Activated CD4-positive, alpha-beta T cell treated with anti-CD3 and anti-CD28 coated beads, Interleukin-2, amount 50 U/mL, for 24 hours (primary cell): ENCODE data around the gene CNFN.

ENCODE experiments used
- DNase-seq, 2 donors: peaks; one replicate each; pipeline ENCODE4 v3.0.0-alpha.2; 2020; ENCODE audit warnings: low read depth in 1 of 2, low spot score in 1 of 2

Gene CNFN

GRCh38 chr19:42375415-42376176 is 14.5 kb downstream of the CNFN start:
- no peak for DNase-seq

GRCh38 chr19:42374826-42375376 is 15.2 kb downstream of the CNFN start:
- no peak for DNase-seq

- DNase-seq = no peak
Measured at GRCh38 chr19:42370626-42371175, 19.4 kb downstream of the CNFN start.

GRCh38 chr19:42370068-42370520 is 20.0 kb downstream of the CNFN start:
- DNase-seq = no peak

- DNase-seq = no peak
Measured at GRCh38 chr19:42369433-42370067, 20.5 kb downstream of the CNFN start.

- no peak for DNase-seq
Measured at GRCh38 chr19:42368765-42369164, 21.3 kb downstream of the CNFN start.

GRCh38 chr19:42368360-42368759 is 21.7 kb downstream of the CNFN start:
- no peak for DNase-seq

GRCh38 chr19:42367929-42368328 is 22.2 kb downstream of the CNFN start:
- no peak for DNase-seq

- DNase-seq = no peak
Measured at GRCh38 chr19:42366673-42367072, 23.4 kb downstream of the CNFN start.

GRCh38 chr19:42363614-42364346 is 26.3 kb downstream of the CNFN start:
- DNase-seq = no peak

- DNase-seq = no peak
Measured at GRCh38 chr19:42362891-42363440, 27.1 kb downstream of the CNFN start.

GRCh38 chr19:42362342-42362741 is 27.8 kb downstream of the CNFN start:
- DNase-seq = no peak

GRCh38 chr19:42361545-42361910 is 28.6 kb downstream of the CNFN start:
- DNase-seq = no peak

GRCh38 chr19:42360787-42361544 is 29.1 kb downstream of the CNFN start:
- no peak for DNase-seq

GRCh38 chr19:42357290-42357689 is 32.8 kb downstream of the CNFN start:
- DNase-seq = no peak

- DNase-seq = no peak
Measured at GRCh38 chr19:42356686-42357085, 33.4 kb downstream of the CNFN start.

- no peak for DNase-seq
Measured at GRCh38 chr19:42355896-42356295, 34.2 kb downstream of the CNFN start.

- DNase-seq = no peak
Measured at GRCh38 chr19:42353341-42354015, 36.6 kb downstream of the CNFN start.

- no peak for DNase-seq
Measured at GRCh38 chr19:42352301-42353259, 37.5 kb downstream of the CNFN start.
